Parathyroid adenoma (tissue), 2 donors: ENCODE data around the gene PLCL1.

ENCODE experiments used
- H2AFZ ChIP-seq: fragments of 300-600 bp; sonication (generic); one replicate; pipeline ENCODE4 v1.7.0; 2017; ENCODE audit warnings: antibody characterized with exemption, mild to moderate bottlenecking
- H3K27ac ChIP-seq: fragments of 300-600 bp; sonication (generic); one replicate; pipeline ENCODE4 v1.7.0; 2017
- H3K27me3 ChIP-seq: fragments of 300-600 bp; sonication (generic); one replicate; pipeline ENCODE4 v1.7.0; 2017; ENCODE audit warnings: low read length; ENCODE audit not compliant: control insufficient read depth, insufficient read depth
- H3K36me3 ChIP-seq: fragments of 300-600 bp; sonication (generic); one replicate; pipeline ENCODE4 v1.7.0; 2017; ENCODE audit warnings: low read length; ENCODE audit not compliant: control insufficient read depth, insufficient read depth
- H3K4me1 ChIP-seq: fragments of 300-600 bp; sonication (generic); one replicate; pipeline ENCODE4 v1.7.0; 2017; ENCODE audit warnings: control low read depth
- H3K4me2 ChIP-seq: fragments of 300-600 bp; sonication (generic); one replicate; pipeline ENCODE4 v1.7.0; 2017; ENCODE audit warnings: low read length
- H3K4me3 ChIP-seq: fragments of 300-600 bp; sonication (generic); one replicate; pipeline ENCODE4 v1.7.0; 2017; ENCODE audit warnings: low read depth, low read length
- H3K79me2 ChIP-seq: fragments of 300-600 bp; sonication (generic); one replicate; pipeline ENCODE4 v1.7.0; 2017; ENCODE audit warnings: control low read depth
- H3K9ac ChIP-seq: fragments of 300-600 bp; sonication (generic); one replicate; pipeline ENCODE4 v1.7.0; 2017; ENCODE audit warnings: mild to moderate bottlenecking
- H3K9me3 ChIP-seq: fragments of 300-600 bp; sonication (generic); one replicate; pipeline ENCODE4 v1.7.0; 2017; ENCODE audit warnings: low read length; ENCODE audit not compliant: control insufficient read depth
- TF ChIP-seq, protein P1 (sequence below): fragments of 300-600 bp; sonication (generic); IDR thresholded peaks from one replicate; pipeline ENCODE4 v1.7.0; 2017; ENCODE audit warnings: antibody characterized with exemption, mild to moderate bottlenecking
- donor health status: primary hyperparathyroidism.

The PLCL1 gene

DNA sequence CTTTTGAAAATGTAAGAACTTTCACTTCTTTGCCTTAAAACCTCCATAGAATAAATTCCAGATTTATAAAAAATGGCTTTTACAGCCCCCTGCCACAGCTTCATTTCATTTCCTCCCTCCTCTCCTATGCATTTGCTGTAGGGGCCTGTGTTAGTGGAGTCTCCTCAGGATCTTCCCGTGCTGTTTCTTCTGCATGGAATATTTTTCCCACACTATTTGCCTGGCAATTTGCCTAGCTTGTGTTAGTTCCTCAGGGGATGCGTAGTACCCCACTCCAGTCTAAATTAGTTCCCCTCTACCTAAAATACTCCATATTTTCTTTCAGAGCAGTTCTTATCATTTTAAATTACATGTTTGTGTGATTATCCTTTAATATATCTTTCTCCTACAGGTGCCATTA, 262.2 kb downstream of the PLCL1 start:
- peaks cover 6% of the 10 kb centered on the region for H3K4me1 ChIP-seq
- H3K4me2 ChIP-seq = no peak overlapping the region
- no peaks in the 10 kb centered on the region for H3K36me3 ChIP-seq
- no peak overlapping the region for H3K27ac ChIP-seq
- TF ChIP-seq, protein P1, sequence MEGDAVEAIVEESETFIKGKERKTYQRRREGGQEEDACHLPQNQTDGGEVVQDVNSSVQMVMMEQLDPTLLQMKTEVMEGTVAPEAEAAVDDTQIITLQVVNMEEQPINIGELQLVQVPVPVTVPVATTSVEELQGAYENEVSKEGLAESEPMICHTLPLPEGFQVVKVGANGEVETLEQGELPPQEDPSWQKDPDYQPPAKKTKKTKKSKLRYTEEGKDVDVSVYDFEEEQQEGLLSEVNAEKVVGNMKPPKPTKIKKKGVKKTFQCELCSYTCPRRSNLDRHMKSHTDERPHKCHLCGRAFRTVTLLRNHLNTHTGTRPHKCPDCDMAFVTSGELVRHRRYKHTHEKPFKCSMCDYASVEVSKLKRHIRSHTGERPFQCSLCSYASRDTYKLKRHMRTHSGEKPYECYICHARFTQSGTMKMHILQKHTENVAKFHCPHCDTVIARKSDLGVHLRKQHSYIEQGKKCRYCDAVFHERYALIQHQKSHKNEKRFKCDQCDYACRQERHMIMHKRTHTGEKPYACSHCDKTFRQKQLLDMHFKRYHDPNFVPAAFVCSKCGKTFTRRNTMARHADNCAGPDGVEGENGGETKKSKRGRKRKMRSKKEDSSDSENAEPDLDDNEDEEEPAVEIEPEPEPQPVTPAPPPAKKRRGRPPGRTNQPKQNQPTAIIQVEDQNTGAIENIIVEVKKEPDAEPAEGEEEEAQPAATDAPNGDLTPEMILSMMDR = no peak
- no peak overlapping the region for H3K4me3 ChIP-seq
- H3K9me3 ChIP-seq = no peaks in the 10 kb centered on the region
- H3K9ac ChIP-seq = no peak overlapping the region
- peaks cover 3% of the 10 kb centered on the region for H3K79me2 ChIP-seq
- H3K27me3 ChIP-seq = no peaks in the 10 kb centered on the region
- H2AFZ ChIP-seq = no peak overlapping the region

DNA sequence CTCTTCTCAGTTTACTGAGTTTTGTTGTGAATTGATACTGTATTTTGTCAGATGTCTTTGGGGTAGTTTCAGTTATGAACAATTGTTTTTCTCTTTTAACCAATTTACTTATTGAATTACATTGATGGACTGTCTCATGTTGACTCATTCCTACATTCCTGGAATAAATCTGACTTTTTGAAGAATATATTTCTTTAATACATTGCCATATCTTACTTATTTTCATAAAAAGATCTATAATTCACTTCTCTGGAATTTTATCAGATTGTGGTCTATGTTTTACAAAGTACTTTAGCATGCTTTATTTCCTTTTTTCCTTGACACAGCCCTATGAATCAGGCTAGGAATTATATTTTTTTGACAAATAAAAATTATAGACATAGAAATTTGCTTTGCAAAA, 268.3 kb downstream of the PLCL1 start:
- H3K79me2 ChIP-seq = peaks cover 5% of the 10 kb centered on the region
- H3K27me3 ChIP-seq = no peaks in the 10 kb centered on the region
- TF ChIP-seq, protein P1 = no peak
- no peaks in the 10 kb centered on the region for H3K36me3 ChIP-seq
- no peak overlapping the region for H3K4me2 ChIP-seq
- H3K9ac ChIP-seq = no peak overlapping the region
- peaks cover 13% of the 10 kb centered on the region for H3K4me1 ChIP-seq
- H3K4me3 ChIP-seq = no peak overlapping the region
- no peak overlapping the region for H2AFZ ChIP-seq
- no peaks in the 10 kb centered on the region for H3K9me3 ChIP-seq
- no peak overlapping the region for H3K27ac ChIP-seq

DNA sequence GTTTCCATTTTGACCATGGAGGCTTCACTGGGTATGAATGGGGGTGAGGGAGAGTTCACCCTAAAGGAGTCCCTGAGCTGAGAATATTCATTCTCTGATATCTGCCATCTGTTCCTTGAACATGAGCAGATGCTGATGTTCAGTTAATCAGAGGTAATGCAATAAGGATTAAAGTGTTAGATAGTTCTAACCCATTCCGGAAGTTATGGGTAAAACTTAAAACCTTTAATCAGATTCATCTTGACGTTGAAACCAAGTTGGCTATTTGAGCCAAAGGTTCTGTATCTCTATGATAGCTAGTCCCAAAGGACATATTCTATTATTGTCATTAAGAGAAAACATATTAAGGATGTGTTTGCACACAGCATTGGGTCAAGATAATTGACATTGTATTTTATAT, 268.9 kb downstream of the PLCL1 start:
- Histone ChIP-seq H3K27ac (no peak overlapping the region), H3K79me2 (peaks cover 8% of the 10 kb centered on the region), H2AFZ (no peak overlapping the region), H3K36me3 (no peaks in the 10 kb centered on the region), H3K9ac (no peak overlapping the region), H3K27me3 (no peaks in the 10 kb centered on the region), H3K4me3 (no peak overlapping the region), H3K4me2 (no peak overlapping the region), H3K4me1 (peaks cover 13% of the 10 kb centered on the region), H3K9me3 (no peaks in the 10 kb centered on the region)
- TF ChIP-seq, protein P1 = no peak

DNA sequence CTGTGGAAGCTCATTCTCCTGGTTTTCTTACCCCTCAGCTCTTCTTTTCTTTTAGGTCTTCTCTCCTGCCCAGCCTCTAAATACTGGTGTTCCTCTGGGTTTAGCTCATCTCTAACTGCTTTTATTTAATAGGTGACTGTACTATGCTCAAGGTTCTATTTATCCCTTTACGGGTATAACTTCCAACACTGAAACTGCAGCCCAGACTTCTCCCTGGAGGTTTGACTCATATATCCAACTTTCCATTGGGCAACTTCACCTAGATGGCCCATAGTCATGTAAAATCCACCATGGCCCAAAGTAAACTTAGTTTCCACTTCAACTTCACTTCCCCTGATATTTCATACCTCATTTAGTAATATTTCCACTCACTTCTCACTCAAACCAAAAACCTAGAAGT, 273.1 kb downstream of the PLCL1 start:
- TF ChIP-seq, protein P1 = no peak
- no peak overlapping the region for H3K27ac ChIP-seq
- H3K36me3 ChIP-seq = no peaks in the 10 kb centered on the region
- no peak overlapping the region for H2AFZ ChIP-seq
- H3K4me3 ChIP-seq = no peak overlapping the region
- H3K9me3 ChIP-seq = no peaks in the 10 kb centered on the region
- H3K4me1 ChIP-seq = peaks cover 7% of the 10 kb centered on the region
- H3K4me2 ChIP-seq = no peak overlapping the region
- H3K9ac ChIP-seq = no peak overlapping the region
- no peaks in the 10 kb centered on the region for H3K27me3 ChIP-seq
- peaks cover 16% of the 10 kb centered on the region for H3K79me2 ChIP-seq

DNA sequence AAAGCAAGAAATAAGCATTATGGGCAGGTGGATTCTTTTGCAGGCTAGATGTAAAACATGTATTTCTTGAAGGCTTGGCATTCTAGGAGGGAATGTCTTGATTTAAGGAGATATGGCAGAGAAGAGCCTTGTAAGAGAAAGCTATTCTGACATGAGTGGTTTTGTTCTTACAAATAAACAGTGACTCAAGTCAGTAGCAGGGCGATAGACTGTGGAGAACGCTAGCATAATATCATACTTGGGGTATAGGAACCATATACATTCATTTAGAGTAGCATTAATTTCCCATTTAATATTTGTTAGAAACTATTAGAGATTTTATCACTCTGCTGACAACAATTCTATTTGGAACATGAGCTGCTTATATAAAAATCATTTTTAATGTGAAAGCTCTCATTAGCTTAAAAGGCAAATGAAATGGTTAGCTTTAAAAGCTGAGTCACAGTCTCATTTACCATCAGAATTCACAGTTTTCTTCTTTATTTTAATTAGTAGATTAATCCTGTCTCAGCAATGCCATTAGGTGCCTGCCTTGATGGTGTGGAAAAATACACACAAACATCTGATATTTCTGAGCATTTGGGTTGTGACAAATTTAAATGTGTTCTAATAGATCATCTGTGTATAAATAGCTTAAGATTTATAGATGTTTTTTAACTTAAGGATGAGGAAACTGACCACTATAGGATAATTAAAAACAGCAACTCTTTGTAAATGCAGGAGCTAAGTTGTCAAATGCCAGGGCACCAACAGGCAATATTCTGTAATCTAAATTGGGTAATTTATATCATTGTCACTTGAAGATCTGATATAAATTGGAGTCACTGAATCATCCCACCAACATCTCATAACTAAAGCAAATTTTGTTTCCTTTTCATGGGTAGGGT, 276.7 kb downstream of the PLCL1 start:
- H3K36me3 ChIP-seq = no peaks in the 10 kb centered on the region
- no peak overlapping the region for H3K4me3 ChIP-seq
- no peaks in the 10 kb centered on the region for H3K9me3 ChIP-seq
- TF ChIP-seq, protein P1 = no peak
- no peaks in the 10 kb centered on the region for H3K4me1 ChIP-seq
- no peak overlapping the region for H3K4me2 ChIP-seq
- no peak overlapping the region for H2AFZ ChIP-seq
- no peak overlapping the region for H3K9ac ChIP-seq
- no peaks in the 10 kb centered on the region for H3K27me3 ChIP-seq
- no peak overlapping the region for H3K27ac ChIP-seq
- peaks cover 14% of the 10 kb centered on the region for H3K79me2 ChIP-seq
